DND-41 (cell line): ENCODE results near the gene EDC3.

Source experiments
- ATAC-seq: fragments of 200-7000 bp; cut with Tn5 transposase; 3 replicates; pipeline ENCODE4 v1.9.1; 2021; ENCODE audit warnings: low read depth; ENCODE audit not compliant: insufficient read depth
- DNase-seq: peaks from one replicate; pipeline ENCODE4 v3.0.0-alpha.2; 2020
- H2AFZ ChIP-seq: 2 replicates; pipeline ENCODE4 v1.6.0; 2012; ENCODE audit warnings: low read depth, low read length
- H3K27ac ChIP-seq: 2 replicates; pipeline ENCODE4 v1.5.1; 2012; ENCODE audit warnings: low read length, inconsistent platforms
- H3K27me3 ChIP-seq: fragments of 200-600 bp; sonication (generic); 2 replicates; pipeline ENCODE4 v1.6.0; 2012; ENCODE audit warnings: low read length, mild to moderate bottlenecking, inconsistent platforms; ENCODE audit not compliant: insufficient read depth, poor library complexity
- H3K36me3 ChIP-seq: 2 replicates; pipeline ENCODE4 v1.5.1; 2012; ENCODE audit warnings: low read length, inconsistent platforms; ENCODE audit not compliant: insufficient read depth
- H3K4me1 ChIP-seq: 2 replicates; pipeline ENCODE4 v1.5.1; 2012; ENCODE audit warnings: mild to moderate bottlenecking, low read length; ENCODE audit not compliant: insufficient read depth
- H3K4me2 ChIP-seq: 2 replicates; pipeline ENCODE4 v1.6.0; 2012; ENCODE audit warnings: mild to moderate bottlenecking, moderate library complexity, low read length, inconsistent platforms; ENCODE audit not compliant: insufficient read depth
- H3K4me3 ChIP-seq, 2 experiments: fragments of 200-600 bp in 1 of 2; shearing (Covaris generic) in 1 of 2; 2 replicates each; pipeline ENCODE4 v1.5.1; 2012 to 2016; ENCODE audit warnings: inconsistent platforms in 2 of 2, low read length in 2 of 2, mild to moderate bottlenecking in 2 of 2, low read depth in 1 of 2, moderate library complexity in 1 of 2
- H3K79me2 ChIP-seq: 2 replicates; pipeline ENCODE4 v1.6.0; 2012; ENCODE audit warnings: low read length, inconsistent platforms; ENCODE audit not compliant: insufficient read depth
- H3K9ac ChIP-seq: 2 replicates; pipeline ENCODE4 v1.6.0; 2012; ENCODE audit warnings: low read depth, mild to moderate bottlenecking, inconsistent platforms, low read length, moderate library complexity
- H3K9me3 ChIP-seq: 2 replicates; pipeline ENCODE4 v1.5.1; 2012; ENCODE audit warnings: low read length, moderate library complexity, mild to moderate bottlenecking, inconsistent platforms; ENCODE audit not compliant: insufficient read depth, severe bottlenecking
- H4K20me1 ChIP-seq: 2 replicates; pipeline ENCODE4 v1.6.0; 2012; ENCODE audit warnings: low read length; ENCODE audit not compliant: insufficient read depth
- CTCF ChIP-seq: IDR thresholded peaks from 2 replicates; pipeline ENCODE4 v1.5.1; 2012; ENCODE audit warnings: borderline replicate concordance, low read length, moderate library complexity, mild to moderate bottlenecking; ENCODE audit not compliant: poor library complexity, severe bottlenecking; ENCODE audit errors: extremely low read depth
- EZH2 ChIP-seq: IDR thresholded peaks from 3 replicates; pipeline ENCODE4 v1.6.1; 2012; ENCODE audit warnings: borderline replicate concordance, low read depth, mild to moderate bottlenecking, moderate library complexity, low read length, inconsistent platforms; ENCODE audit not compliant: severe bottlenecking

EDC3 gene

GRCh38 chr15:74627766-74628165 lies 68.1 kb downstream of the EDC3 start:
- DNase-seq (no peak), ATAC-seq (no peak)
- no peaks in the 10 kb centered on the region for H3K4me1 ChIP-seq
- H3K36me3 ChIP-seq: peaks cover 99% of the 10 kb centered on the region
- H3K9ac ChIP-seq: no peak overlapping the region
- peaks cover 74% of the 10 kb centered on the region for H4K20me1 ChIP-seq
- H2AFZ ChIP-seq: no peak overlapping the region
- no peak for TF ChIP-seq EZH2
- TF ChIP-seq CTCF: no peak
- H3K79me2 ChIP-seq: no peaks in the 10 kb centered on the region; the same call in 1 of the 2 replicates
- no peak overlapping the region for H3K4me3 ChIP-seq
- no peaks in the 10 kb centered on the region for H3K9me3 ChIP-seq
- no peak overlapping the region for H3K4me2 ChIP-seq
- no peak overlapping the region for H3K27ac ChIP-seq
- H3K27me3 ChIP-seq: no peaks in the 10 kb centered on the region

GRCh38 chr15:74626752-74627692 lies 68.8 kb downstream of the EDC3 start:
- no peaks in the 10 kb centered on the region for H3K27me3 ChIP-seq
- H3K9ac ChIP-seq: no peak overlapping the region
- no peak overlapping the region for H2AFZ ChIP-seq
- no peak for DNase-seq
- ATAC-seq: no peak
- no peak for TF ChIP-seq CTCF
- H3K4me2 ChIP-seq: no peak overlapping the region
- H4K20me1 ChIP-seq: peaks cover 75% of the 10 kb centered on the region
- H3K79me2 ChIP-seq: peaks cover 4% of the 10 kb centered on the region; the same call in 1 of the 2 replicates
- no peak overlapping the region for H3K4me3 ChIP-seq
- H3K9me3 ChIP-seq: no peaks in the 10 kb centered on the region
- peaks cover 99% of the 10 kb centered on the region for H3K36me3 ChIP-seq
- H3K27ac ChIP-seq: no peak overlapping the region
- no peaks in the 10 kb centered on the region for H3K4me1 ChIP-seq

- no peak for ATAC-seq
- H3K36me3 ChIP-seq: peaks cover 99% of the 10 kb centered on the region
- H4K20me1 ChIP-seq: peaks cover 75% of the 10 kb centered on the region
- no peak overlapping the region for H2AFZ ChIP-seq
- H3K9me3 ChIP-seq: no peaks in the 10 kb centered on the region
- no peak overlapping the region for H3K4me3 ChIP-seq
- TF ChIP-seq EZH2 (no peak), CTCF (no peak)
- no peak overlapping the region for H3K27ac ChIP-seq
- H3K27me3 ChIP-seq: no peaks in the 10 kb centered on the region
- DNase-seq: no peak
- no peak overlapping the region for H3K4me2 ChIP-seq
- H3K9ac ChIP-seq: no peak overlapping the region
- H3K79me2 ChIP-seq: peaks cover 11% of the 10 kb centered on the region
- no peaks in the 10 kb centered on the region for H3K4me1 ChIP-seq
Measured at GRCh38 chr15:74626336-74626735, 69.5 kb downstream of the EDC3 start.
